ENCODE results near the gene FARS2.

- TF ChIP-seq POLR2A (IDR thresholded peaks at IDR 0.05; ENCODE audit: low read depth, low read length): no peak
- no peak for TF ChIP-seq POLR2AphosphoS5 (IDR thresholded peaks at IDR 0.05; ENCODE audit: insufficient read depth, low read depth, low read length)
- TF ChIP-seq, protein P1, sequence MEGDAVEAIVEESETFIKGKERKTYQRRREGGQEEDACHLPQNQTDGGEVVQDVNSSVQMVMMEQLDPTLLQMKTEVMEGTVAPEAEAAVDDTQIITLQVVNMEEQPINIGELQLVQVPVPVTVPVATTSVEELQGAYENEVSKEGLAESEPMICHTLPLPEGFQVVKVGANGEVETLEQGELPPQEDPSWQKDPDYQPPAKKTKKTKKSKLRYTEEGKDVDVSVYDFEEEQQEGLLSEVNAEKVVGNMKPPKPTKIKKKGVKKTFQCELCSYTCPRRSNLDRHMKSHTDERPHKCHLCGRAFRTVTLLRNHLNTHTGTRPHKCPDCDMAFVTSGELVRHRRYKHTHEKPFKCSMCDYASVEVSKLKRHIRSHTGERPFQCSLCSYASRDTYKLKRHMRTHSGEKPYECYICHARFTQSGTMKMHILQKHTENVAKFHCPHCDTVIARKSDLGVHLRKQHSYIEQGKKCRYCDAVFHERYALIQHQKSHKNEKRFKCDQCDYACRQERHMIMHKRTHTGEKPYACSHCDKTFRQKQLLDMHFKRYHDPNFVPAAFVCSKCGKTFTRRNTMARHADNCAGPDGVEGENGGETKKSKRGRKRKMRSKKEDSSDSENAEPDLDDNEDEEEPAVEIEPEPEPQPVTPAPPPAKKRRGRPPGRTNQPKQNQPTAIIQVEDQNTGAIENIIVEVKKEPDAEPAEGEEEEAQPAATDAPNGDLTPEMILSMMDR (IDR thresholded peaks at IDR 0.05; ENCODE audit: extremely low read depth in 1 of 2, insufficient read depth in 1 of 2, low read depth in 1 of 2, low read length in 2 of 2): no peak
- TF ChIP-seq MAX (IDR thresholded peaks at IDR 0.05; ENCODE audit: insufficient read depth, insufficient read length): no peak
- no peak for TF ChIP-seq GATA2 (IDR thresholded peaks at IDR 0.05; ENCODE audit: insufficient read depth, insufficient read length, low read depth, low read length)
- no peak for TF ChIP-seq EZH2 (IDR thresholded peaks at IDR 0.05; ENCODE audit: borderline replicate concordance, low read depth, low read length, severe bottlenecking)
- no peak for TF ChIP-seq JUN (IDR thresholded peaks at IDR 0.05; ENCODE audit: borderline replicate concordance, insufficient read depth, insufficient read length, low read depth)
Observed at GRCh38 chr6:5565971-5566370, 304.7 kb downstream of the FARS2 start.
